ENCODE results near the gene TEX14. TPM values are rescaled to one million over a fixed set of nuclear protein-coding genes. Genes with fewer than 3 reads are reported as not detected.

TEX14 gene
- polyA plus RNA-seq, 2 of the 4 experiments (the other 2 are of a cell fraction) = 0.04 to 0.12 TPM

DNA sequence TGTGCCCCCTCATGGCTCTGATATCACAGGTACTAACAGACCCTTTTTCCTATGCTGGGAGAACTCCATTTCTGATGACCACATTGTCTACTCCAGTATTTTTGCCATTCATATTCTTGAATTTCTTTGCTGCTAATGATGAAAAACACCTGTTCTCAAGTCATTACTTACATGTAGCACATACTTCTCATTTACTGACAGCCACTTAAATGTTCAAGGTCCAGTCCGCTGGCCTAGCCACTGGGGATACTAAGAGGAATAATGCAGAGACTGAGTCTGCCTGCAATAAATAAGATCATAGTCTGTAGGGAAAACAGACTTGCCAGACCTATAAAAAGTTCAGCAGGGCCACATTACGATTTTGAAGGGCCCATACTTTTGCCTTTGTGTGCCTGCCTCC is 27.5 kb downstream of the TEX14 start:
- ATAC-seq = no peak
- WGBS (ENCODE audit: missing lambda C conversion rate) = 76% methylated on average over 2 of the region's 2 CpGs
- H3K27ac ChIP-seq = no peak overlapping the region
- no peak for FAIRE-seq
- ChIA-PET CTCF (interaction anchor here (1.5 kb wide), 1 partner anchor 32 kb away, joined by 4 read pairs; no protein-coding TSS in a partner anchor), POLR2A (interaction anchor here (5.9 kb wide), 1 partner anchor 33 kb away, joined by 65 read pairs; no protein-coding TSS in a partner anchor)
- TF ChIP-seq MYC (IDR thresholded peaks at IDR 0.05; ENCODE audit: borderline replicate concordance, low read length) (no peak), SMC3 (IDR thresholded peaks at IDR 0.05) (no peak), HES2 (IDR thresholded peaks at IDR 0.05) (no peak), BCL3 (IDR thresholded peaks at IDR 0.05) (no peak), REST (IDR thresholded peaks at IDR 0.05) (no peak), ZFP36 (IDR thresholded peaks at IDR 0.05; ENCODE audit: borderline replicate concordance, partially characterized antibody) (no peak), FOSB (CRISPR knock-in tag; IDR thresholded peaks at IDR 0.05) (no peak), CHD4 (IDR thresholded peaks at IDR 0.05; ENCODE audit: borderline replicate concordance) (no peak), HDAC2 (IDR thresholded peaks at IDR 0.05) (no peak), CHD2 (IDR thresholded peaks at IDR 0.05; ENCODE audit: low read length, partially characterized antibody) (no peak), HOXB13 (CRISPR knock-in tag; IDR thresholded peaks at IDR 0.05; ENCODE audit: low read depth) (no peak), BHLHE40 (IDR thresholded peaks at IDR 0.05; ENCODE audit: low read depth, low read length) (no peak), SREBF2 (IDR thresholded peaks at IDR 0.05) (no peak), ZC3H11A (IDR thresholded peaks at IDR 0.05) (no peak), FOXS1 (CRISPR knock-in tag; IDR thresholded peaks at IDR 0.05) (no peak)
- DNase-seq (ENCODE audit: low read depth in 1 of 2, low spot score in 1 of 2) = no peak
- no peak overlapping the region for H3K4me2 ChIP-seq
- H3K9me3 ChIP-seq = no peaks in the 10 kb centered on the region
- peaks cover 10% of the 10 kb centered on the region; the same call in 1 of the 3 replicates for H3K4me1 ChIP-seq
- no peak overlapping the region for H3K4me3 ChIP-seq

DNA sequence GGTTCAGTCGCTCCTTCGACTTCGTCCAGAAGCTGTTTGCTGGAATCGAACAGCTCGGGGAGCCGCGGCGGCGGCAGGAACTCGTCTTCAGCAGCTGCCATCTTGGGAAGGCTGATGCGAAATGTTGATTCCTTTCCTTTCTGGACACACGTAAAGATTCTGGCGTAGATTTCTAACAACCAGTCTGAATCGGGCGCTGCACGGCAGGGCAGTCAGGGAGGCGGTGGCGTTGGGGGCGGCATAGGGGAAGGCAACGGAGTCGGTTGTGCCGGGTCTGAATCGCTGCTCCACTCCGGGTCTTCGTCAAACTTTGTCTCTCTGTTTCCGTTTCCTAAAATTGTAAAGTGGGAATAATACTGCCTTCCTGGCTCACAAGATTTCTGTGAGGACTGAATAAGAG is 30.3 kb downstream of the TEX14 start:
- ChIA-PET POLR2A (interaction anchor here (9.7 kb wide), 1 partner anchor 30 kb away, joined by 160 read pairs; no protein-coding TSS in a partner anchor), CTCF (interaction anchor here (2.9 kb wide), 1 partner anchor 9 kb away, joined by 8 read pairs; no protein-coding TSS in a partner anchor)
- ATAC-seq = no peak
- no peak overlapping the region for H3K27ac ChIP-seq
- peaks cover 3% of the 10 kb centered on the region; the same call in 1 of the 3 replicates for H3K4me1 ChIP-seq
- H3K4me3 ChIP-seq = no peak overlapping the region
- H3K4me2 ChIP-seq = no peak overlapping the region
- no peaks in the 10 kb centered on the region for H3K9me3 ChIP-seq
- DNase-seq (ENCODE audit: low read depth in 1 of 2, low spot score in 1 of 2) = no peak
- no peak for FAIRE-seq
- 93% methylated on average over 26 of the region's 26 CpGs for WGBS (ENCODE audit: missing lambda C conversion rate)
- TF ChIP-seq JUN (IDR thresholded peaks at IDR 0.05) (no peak), POLR2A (IDR thresholded peaks at IDR 0.05; ENCODE audit: low read length) (no peak)

DNA sequence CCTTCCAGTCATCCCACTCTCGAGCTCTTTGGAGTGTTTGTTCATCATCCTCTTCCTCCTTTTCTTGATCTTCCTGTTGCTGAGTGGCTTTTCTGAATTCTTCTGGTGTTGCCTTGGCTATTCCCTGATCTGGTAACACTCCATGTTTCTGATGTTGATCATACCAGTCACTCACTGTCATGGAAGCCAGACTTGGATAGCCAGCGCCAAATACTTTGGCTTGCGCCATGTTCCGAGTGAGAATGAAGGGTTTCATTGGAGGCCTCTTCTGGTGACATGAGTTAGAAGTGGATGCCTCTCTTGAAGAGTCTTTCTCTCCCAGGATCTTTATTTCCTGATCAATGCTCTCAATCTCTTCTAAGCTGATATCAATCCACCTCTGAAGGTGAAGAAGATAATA is 31.2 kb downstream of the TEX14 start:
- ChIA-PET POLR2A (interaction anchor here (1.1 to 9.7 kb wide), 3 partner anchors 13 to 29 kb away, joined by 3 to 160 read pairs (median 3); no protein-coding TSS in a partner anchor), CTCF (interaction anchor here (1.0 to 2.9 kb wide), 5 partner anchors 10 to 51 kb away, joined by 3 to 8 read pairs (median 3); no protein-coding TSS in a partner anchor)

More for the DNA sequence above, 31.2 kb downstream of the TEX14 start:
- 92% methylated on average over 4 of the region's 4 CpGs for WGBS (ENCODE audit: missing lambda C conversion rate)
- DNase-seq (ENCODE audit: low read depth in 1 of 2, low spot score in 1 of 2) = no peak
- TF ChIP-seq GATA3 (IDR thresholded peaks at IDR 0.05; ENCODE audit: borderline replicate concordance) = no peak
- no peak for TF ChIP-seq CBX2 (IDR thresholded peaks at IDR 0.05; ENCODE audit: borderline replicate concordance, low read depth)
- no peak for TF ChIP-seq RAD21 (conservative IDR thresholded peaks at IDR 0.05 in 1 of 2, IDR thresholded peaks at IDR 0.05 in 1 of 2)
- no peak overlapping the region for H3K27ac ChIP-seq
- no peak overlapping the region for H3K4me3 ChIP-seq
- ATAC-seq = no peak
- no peak overlapping the region for H3K4me2 ChIP-seq
- no peaks in the 10 kb centered on the region for H3K9me3 ChIP-seq
- peaks cover 3% of the 10 kb centered on the region; the same call in 1 of the 3 replicates for H3K4me1 ChIP-seq
- FAIRE-seq = no peak
